Measurements from ENCODE around the gene PML.
"Not testable (repeated sequence)": the region's sequence is repeated elsewhere in the genome, so short reads cannot be mapped to it uniquely, and the experiment has no call there.

The PML gene

GRCh38 chr15:73952913-73953750 lies 41.4 kb upstream of the PML start:
- intact Hi-C loops (cut with micrococcal nuclease), result no loop called here
- Mint-ChIP-seq H3K27me3 (peaks cover 26% of the 10 kb centered on the region), H3K9me3 (no peaks in the 10 kb centered on the region), H3K4me3 (no peak overlapping the region), H3K4me1 (ENCODE audit: low read depth) (peaks cover 25% of the 10 kb centered on the region), H3K36me3 (ENCODE audit: low read depth) (no peaks in the 10 kb centered on the region), H3K27ac (no peak overlapping the region)

- no peak overlapping the region for H3K4me3 Mint-ChIP-seq
- H3K27me3 Mint-ChIP-seq, result peaks cover 31% of the 10 kb centered on the region
- intact Hi-C loops (cut with micrococcal nuclease), result no loop called here
- no peak overlapping the region for H3K27ac Mint-ChIP-seq
- H3K4me1 Mint-ChIP-seq (ENCODE audit: low read depth), result peaks cover 25% of the 10 kb centered on the region
- H3K36me3 Mint-ChIP-seq (ENCODE audit: low read depth), result no peaks in the 10 kb centered on the region
- H3K9me3 Mint-ChIP-seq, result no peaks in the 10 kb centered on the region
Observed at GRCh38 chr15:73954188-73955145, 40.0 kb upstream of the PML start.

- peaks cover 25% of the 10 kb centered on the region for H3K4me1 Mint-ChIP-seq (ENCODE audit: low read depth)
- H3K36me3 Mint-ChIP-seq (ENCODE audit: low read depth), result no peaks in the 10 kb centered on the region
- peaks cover 35% of the 10 kb centered on the region for H3K27me3 Mint-ChIP-seq
- intact Hi-C loops (cut with micrococcal nuclease), result no loop called here
- no peak overlapping the region for H3K4me3 Mint-ChIP-seq
- H3K27ac Mint-ChIP-seq, result peak overlapping the region; percentile 14
- no peaks in the 10 kb centered on the region for H3K9me3 Mint-ChIP-seq
Observed at GRCh38 chr15:73955326-73955725, 39.2 kb upstream of the PML start.

DNA sequence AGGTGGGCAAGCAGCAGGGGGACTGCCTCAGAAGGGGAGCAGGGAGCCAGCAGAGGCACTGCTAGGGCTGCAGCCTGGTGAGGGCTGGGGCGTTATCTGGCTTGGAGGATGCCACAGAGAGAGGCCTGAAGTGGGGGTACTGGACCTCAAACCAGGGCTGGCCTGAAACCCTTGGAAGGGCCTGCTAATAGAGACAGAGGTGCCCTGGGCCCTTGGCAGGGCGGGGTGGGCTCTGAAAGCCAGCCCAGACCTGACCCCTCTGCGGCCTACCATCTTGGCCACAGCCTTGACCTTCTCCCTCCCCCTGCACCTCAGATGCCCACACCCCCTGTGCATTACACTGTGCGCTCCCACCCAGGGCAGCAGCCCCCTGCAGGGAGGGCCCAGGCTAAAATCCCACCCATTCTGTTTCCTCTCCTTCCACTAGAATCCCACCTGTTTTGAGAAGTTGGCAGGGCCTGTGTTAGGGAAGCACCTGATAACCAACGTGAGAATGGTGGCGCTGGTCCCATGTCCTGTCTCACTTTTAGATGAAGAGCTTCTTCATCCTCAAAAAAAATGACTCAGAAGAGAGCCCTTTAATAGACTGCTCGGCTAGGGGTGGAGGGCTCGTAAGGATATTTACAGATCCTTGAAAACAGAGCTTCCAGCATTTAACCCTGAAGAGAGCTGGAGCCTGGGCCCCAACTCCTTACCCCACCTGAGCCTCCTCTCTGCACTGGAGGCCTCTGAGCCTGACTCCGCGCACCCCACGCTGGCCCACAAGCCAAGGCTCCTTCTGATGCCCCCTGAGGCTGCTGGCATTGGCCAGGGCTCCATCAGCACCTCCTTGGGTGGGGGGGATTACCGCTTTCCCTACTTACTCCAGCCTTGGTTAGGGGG lies 38.4 kb upstream of the PML start:
- no peaks in the 10 kb centered on the region for H3K36me3 Mint-ChIP-seq (ENCODE audit: low read depth)
- peaks cover 35% of the 10 kb centered on the region for H3K27me3 Mint-ChIP-seq
- H3K9me3 Mint-ChIP-seq, result no peaks in the 10 kb centered on the region
- peak overlapping the region; percentile 14 for H3K27ac Mint-ChIP-seq
- peaks cover 20% of the 10 kb centered on the region for H3K4me1 Mint-ChIP-seq (ENCODE audit: low read depth)
- intact Hi-C loops (cut with micrococcal nuclease), result no loop called here
- H3K4me3 Mint-ChIP-seq, result no peak overlapping the region

DNA sequence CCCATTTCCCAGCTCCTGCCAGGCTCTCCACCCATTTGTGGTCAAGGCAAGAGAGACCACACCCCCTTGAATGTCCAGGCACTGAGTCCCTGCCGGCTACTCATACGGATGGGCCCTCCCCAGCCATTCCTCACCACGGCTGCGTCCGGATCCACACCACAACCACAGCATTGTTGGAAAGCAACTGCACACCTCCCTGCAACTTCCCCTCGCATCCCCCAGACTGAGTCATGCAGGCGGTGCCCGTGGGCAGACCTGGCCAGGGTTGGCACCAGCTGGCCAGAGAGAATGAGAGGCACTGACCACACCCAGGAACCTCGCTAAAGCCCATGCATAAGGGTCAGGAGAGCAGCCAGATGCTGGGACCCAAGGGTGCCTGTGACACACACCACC lies 37.8 kb upstream of the PML start:
- H3K9me3 Mint-ChIP-seq, result no peaks in the 10 kb centered on the region

GRCh38 chr15:73957276-73957675 lies 37.2 kb upstream of the PML start:
- Mint-ChIP-seq H3K27ac (peak overlapping the region; percentile 7), H3K4me3 (no peak overlapping the region), H3K4me1 (ENCODE audit: low read depth) (peaks cover 16% of the 10 kb centered on the region), H3K36me3 (ENCODE audit: low read depth) (no peaks in the 10 kb centered on the region), H3K9me3 (no peaks in the 10 kb centered on the region), H3K27me3 (peaks cover 34% of the 10 kb centered on the region)
- intact Hi-C loops (cut with micrococcal nuclease), result no loop called here

More for the DNA sequence above, 37.8 kb upstream of the PML start:
- H3K27me3 Mint-ChIP-seq, result peaks cover 35% of the 10 kb centered on the region
- intact Hi-C loops (cut with micrococcal nuclease), result no loop called here
- no peak overlapping the region for H3K4me3 Mint-ChIP-seq
- H3K4me1 Mint-ChIP-seq (ENCODE audit: low read depth), result peaks cover 16% of the 10 kb centered on the region
- H3K27ac Mint-ChIP-seq, result peak overlapping the region; percentile 7
- H3K36me3 Mint-ChIP-seq (ENCODE audit: low read depth), result no peaks in the 10 kb centered on the region

DNA sequence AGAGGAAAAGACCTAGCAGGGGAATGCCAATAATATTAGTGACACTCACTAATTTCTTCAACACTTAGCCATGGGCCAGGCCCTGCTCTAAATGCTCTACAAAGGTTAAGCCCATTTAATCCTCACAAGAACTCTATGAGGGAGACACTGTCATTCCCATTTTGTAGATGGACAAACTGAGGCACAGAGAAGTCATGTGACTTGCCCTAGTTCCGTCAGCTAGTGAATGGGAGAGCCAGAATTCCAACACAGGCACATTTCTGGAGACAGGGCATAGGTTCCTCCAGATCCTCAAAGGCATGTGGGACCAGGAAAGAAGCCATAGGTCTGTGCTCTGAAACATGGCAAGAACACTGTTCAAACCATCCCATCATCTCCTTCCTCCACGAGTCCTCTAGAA lies 36.7 kb upstream of the PML start:
- peaks cover 16% of the 10 kb centered on the region for H3K4me1 Mint-ChIP-seq (ENCODE audit: low read depth)
- H3K27me3 Mint-ChIP-seq, result peaks cover 32% of the 10 kb centered on the region
- intact Hi-C loops (cut with micrococcal nuclease), result no loop called here
- H3K9me3 Mint-ChIP-seq, result no peaks in the 10 kb centered on the region
- no peak overlapping the region for H3K27ac Mint-ChIP-seq
- H3K36me3 Mint-ChIP-seq (ENCODE audit: low read depth), result no peaks in the 10 kb centered on the region
- H3K4me3 Mint-ChIP-seq, result no peak overlapping the region

DNA sequence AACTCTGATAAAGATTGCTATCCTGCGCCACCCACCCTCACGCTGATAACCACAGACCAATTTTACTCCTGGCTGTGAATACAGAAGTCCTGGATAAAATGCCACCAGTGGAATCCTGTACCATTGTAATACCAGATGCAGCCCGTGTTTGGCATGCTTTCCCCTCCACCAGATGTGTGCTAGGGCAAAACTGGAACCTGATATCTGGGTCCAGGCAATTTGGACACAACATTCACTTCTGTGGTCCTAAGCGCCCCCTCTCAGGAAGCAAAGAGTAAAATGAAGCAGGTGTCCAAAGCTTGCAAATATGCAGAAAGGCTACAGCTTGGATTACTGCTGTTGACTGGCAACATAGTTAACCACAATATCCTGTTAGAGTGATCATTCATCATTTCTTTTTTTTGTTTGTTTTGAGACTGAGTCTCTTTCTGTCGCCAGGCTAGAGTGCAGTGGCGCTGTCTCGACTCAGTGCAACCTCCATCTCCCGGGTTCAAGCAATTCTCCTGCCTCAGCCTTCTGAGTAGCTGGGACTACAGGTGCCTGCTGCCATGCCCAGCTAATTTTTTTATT lies 35.4 kb upstream of the PML start:
- no peak overlapping the region for H3K27ac Mint-ChIP-seq
- H3K4me1 Mint-ChIP-seq (ENCODE audit: low read depth), result peaks cover 16% of the 10 kb centered on the region
- intact Hi-C loops (cut with micrococcal nuclease), result no loop called here
- H3K36me3 Mint-ChIP-seq (ENCODE audit: low read depth), result no peaks in the 10 kb centered on the region
- no peaks in the 10 kb centered on the region for H3K9me3 Mint-ChIP-seq
- peaks cover 30% of the 10 kb centered on the region for H3K27me3 Mint-ChIP-seq
- H3K4me3 Mint-ChIP-seq, result no peak overlapping the region

DNA sequence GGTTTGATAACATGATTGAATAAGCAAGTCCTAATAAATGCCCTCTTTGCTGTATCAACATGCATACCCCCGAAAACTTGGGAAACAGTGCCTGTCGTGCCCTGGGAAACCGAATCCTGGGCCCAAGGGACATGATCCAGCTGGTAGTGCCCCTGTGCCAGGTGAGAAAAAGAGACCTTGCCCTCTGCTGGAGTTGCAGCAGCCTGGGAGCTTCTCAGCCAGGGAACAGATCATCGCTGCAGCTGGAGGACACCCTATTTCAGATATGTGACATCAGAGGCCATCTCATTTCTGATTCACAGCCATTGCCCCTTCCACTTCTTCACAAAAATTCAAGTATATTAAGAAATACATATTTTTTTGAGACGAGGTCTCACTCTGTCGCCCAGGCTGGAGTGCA lies 34.7 kb upstream of the PML start:
- Mint-ChIP-seq H3K27me3 (peaks cover 31% of the 10 kb centered on the region), H3K4me1 (ENCODE audit: low read depth) (peaks cover 18% of the 10 kb centered on the region), H3K27ac (no peak overlapping the region), H3K4me3 (no peak overlapping the region), H3K36me3 (ENCODE audit: low read depth) (no peaks in the 10 kb centered on the region), H3K9me3 (no peaks in the 10 kb centered on the region)
- intact Hi-C loops (cut with micrococcal nuclease), result no loop called here

GRCh38 chr15:73960472-73961070 lies 33.9 kb upstream of the PML start:
- peaks cover 25% of the 10 kb centered on the region for H3K4me1 Mint-ChIP-seq (ENCODE audit: low read depth)
- intact Hi-C loops (cut with micrococcal nuclease); H3K27ac Mint-ChIP-seq; H3K36me3 Mint-ChIP-seq (ENCODE audit: low read depth); H3K9me3 Mint-ChIP-seq; H3K4me3 Mint-ChIP-seq: not testable (repeated sequence)
- peaks cover 30% of the 10 kb centered on the region for H3K27me3 Mint-ChIP-seq

GRCh38 chr15:73962433-73962832 lies 32.1 kb upstream of the PML start:
- intact Hi-C loops (cut with micrococcal nuclease), result no loop called here
- Mint-ChIP-seq H3K4me1 (ENCODE audit: low read depth) (peaks cover 18% of the 10 kb centered on the region), H3K36me3 (ENCODE audit: low read depth) (no peaks in the 10 kb centered on the region), H3K27me3 (peaks cover 18% of the 10 kb centered on the region), H3K9me3 (no peaks in the 10 kb centered on the region), H3K27ac (no peak overlapping the region), H3K4me3 (no peak overlapping the region)

DNA sequence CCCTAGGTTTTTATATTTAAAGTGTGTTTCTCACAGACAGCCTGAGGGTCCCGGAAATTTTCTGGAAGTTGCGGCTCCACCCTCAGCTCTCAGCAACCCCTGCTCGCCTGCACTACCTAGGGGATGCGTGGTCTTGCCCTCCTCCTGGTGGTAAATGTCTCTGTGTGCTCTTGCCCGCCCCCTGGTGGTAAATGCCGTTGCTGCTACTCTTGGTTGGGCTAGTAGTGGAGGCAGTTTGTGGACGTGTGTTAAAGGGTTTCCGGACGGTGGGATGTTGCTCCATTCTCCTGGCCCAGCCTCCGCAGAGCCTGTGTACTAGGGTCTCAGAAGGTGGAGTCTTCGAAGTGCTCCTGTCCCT lies 29.8 kb upstream of the PML start:
- intact Hi-C loops (cut with micrococcal nuclease), result loop anchor here (1.0 to 2.0 kb wide), 2 partner anchors 13 to 68 kb away; no protein-coding TSS in a partner anchor
- Mint-ChIP-seq H3K9me3 (no peaks in the 10 kb centered on the region), H3K4me3 (peak overlapping the region; percentile 34), H3K27ac (peak overlapping the region; percentile 24), H3K27me3 (peaks cover 4% of the 10 kb centered on the region), H3K36me3 (ENCODE audit: low read depth) (no peaks in the 10 kb centered on the region), H3K4me1 (ENCODE audit: low read depth) (peaks cover 15% of the 10 kb centered on the region)

All from dendritic cell treated with granulocyte-macrophage colony-stimulating factor and Interleukin-4, amounts not matched to agents 40 ng/mL and 50 ng/mL, for 4 days (primary cell).